Measurements from ENCODE around the gene TMEM37. TPM values are rescaled to one million over a fixed set of nuclear protein-coding genes. Genes with fewer than 3 reads are reported as not detected.

Gene TMEM37
- polyA plus RNA-seq, 1 experiment, result 0.63 TPM

GRCh38 chr2:119434664-119435063 is 3.0 kb downstream of the TMEM37 start:
- ChIA-PET CTCF (no interaction called here), POLR2A (no interaction called here)
- TF ChIP-seq CTCF (IDR thresholded peaks at IDR 0.05; ENCODE audit: insufficient read depth, low read depth, low read length), result no peak
- H3K27me3 ChIP-seq (ENCODE audit: control insufficient read depth, insufficient read depth, low read length), result peaks cover 5% of the 10 kb centered on the region
- DNase-seq (ENCODE audit: low read depth), result no peak
- H3K36me3 ChIP-seq (ENCODE audit: control insufficient read depth, insufficient read depth, low read length), result no peaks in the 10 kb centered on the region
- H3K4me3 ChIP-seq (ENCODE audit: low read depth, low read length), result no peak overlapping the region

- POLR2A ChIA-PET, result no interaction called here
- Histone ChIP-seq H3K36me3 (ENCODE audit: control insufficient read depth, insufficient read depth, low read length) (no peaks in the 10 kb centered on the region), H3K4me3 (ENCODE audit: low read depth, low read length) (no peak overlapping the region), H3K27me3 (ENCODE audit: control insufficient read depth, insufficient read depth, low read length) (peaks cover 5% of the 10 kb centered on the region)
- no peak for DNase-seq (ENCODE audit: low read depth)
- TF ChIP-seq CTCF (IDR thresholded peaks at IDR 0.05; ENCODE audit: insufficient read depth, low read depth, low read length), result no peak
- CTCF ChIA-PET, result interaction anchor here (0.6 to 1.3 kb wide), 2 partner anchors 27 to 41 kb away, joined by 3 to 4 read pairs; no protein-coding TSS in a partner anchor
Measured at GRCh38 chr2:119435081-119435952, 3.7 kb downstream of the TMEM37 start.

GRCh38 chr2:119435953-119436297 is 4.3 kb downstream of the TMEM37 start:
- ChIA-PET CTCF (interaction anchor here (0.6 to 1.3 kb wide), 2 partner anchors 26 to 41 kb away, joined by 3 to 4 read pairs; no protein-coding TSS in a partner anchor), POLR2A (no interaction called here)
- Histone ChIP-seq H3K27me3 (ENCODE audit: control insufficient read depth, insufficient read depth, low read length) (peaks cover 5% of the 10 kb centered on the region), H3K36me3 (ENCODE audit: control insufficient read depth, insufficient read depth, low read length) (no peaks in the 10 kb centered on the region), H3K4me3 (ENCODE audit: low read depth, low read length) (no peak overlapping the region)
- DNase-seq (ENCODE audit: low read depth), result no peak
- no peak for TF ChIP-seq CTCF (IDR thresholded peaks at IDR 0.05; ENCODE audit: insufficient read depth, low read depth, low read length)

GRCh38 chr2:119436993-119437772 is 5.5 kb downstream of the TMEM37 start:
- POLR2A ChIA-PET, result no interaction called here
- no peak for TF ChIP-seq CTCF (IDR thresholded peaks at IDR 0.05; ENCODE audit: insufficient read depth, low read depth, low read length)
- CTCF ChIA-PET, result no interaction called here
- H3K27me3 ChIP-seq (ENCODE audit: control insufficient read depth, insufficient read depth, low read length), result peaks cover 5% of the 10 kb centered on the region
- H3K4me3 ChIP-seq (ENCODE audit: low read depth, low read length), result no peak overlapping the region
- DNase-seq (ENCODE audit: low read depth), result no peak
- H3K36me3 ChIP-seq (ENCODE audit: control insufficient read depth, insufficient read depth, low read length), result no peaks in the 10 kb centered on the region

GRCh38 chr2:119438128-119438656 is 6.5 kb downstream of the TMEM37 start:
- POLR2A ChIA-PET, result no interaction called here
- CTCF ChIA-PET, result no interaction called here
- Histone ChIP-seq H3K4me3 (ENCODE audit: low read depth, low read length) (no peak overlapping the region), H3K36me3 (ENCODE audit: control insufficient read depth, insufficient read depth, low read length) (no peaks in the 10 kb centered on the region), H3K27me3 (ENCODE audit: control insufficient read depth, insufficient read depth, low read length) (peaks cover 4% of the 10 kb centered on the region)
- DNase-seq (ENCODE audit: low read depth), result no peak
- TF ChIP-seq CTCF (IDR thresholded peaks at IDR 0.05; ENCODE audit: insufficient read depth, low read depth, low read length), result no peak

Measured in BJ (cell line).